ENCODE data around the gene NXPH1. TPM values are rescaled to one million over a fixed set of nuclear protein-coding genes. Genes with fewer than 3 reads are reported as not detected.

NXPH1 gene
- total and polyA plus RNA-seq, 2 experiments from 2014 or later: 0.45 to 3.0 TPM

GRCh38 chr7:8719102-8719501, 285.7 kb downstream of the NXPH1 start:
- Histone ChIP-seq H3K4me3 (no peak overlapping the region), H3K27me3 (ENCODE audit: insufficient read depth) (no peaks in the 10 kb centered on the region), H3K4me1 (ENCODE audit: insufficient read depth) (no peaks in the 10 kb centered on the region), H3K79me2 (replicated peaks; ENCODE audit: insufficient read depth) (no peaks in the 10 kb centered on the region), H2AFZ (no peak overlapping the region), H4K20me1 (replicated peaks; ENCODE audit: insufficient read depth) (no peaks in the 10 kb centered on the region), H3K9me2 (ENCODE audit: insufficient read depth) (no peaks in the 10 kb centered on the region), H3F3A (replicated peaks; ENCODE audit: low read depth) (no peaks in the 10 kb centered on the region), H3K4me2 (no peak overlapping the region), H3K36me3 (ENCODE audit: insufficient read depth) (no peaks in the 10 kb centered on the region), H3K27ac (ENCODE audit: low read depth) (no peak overlapping the region)
- no peaks in the 10 kb centered on the region for H3K36me3 Mint-ChIP-seq (ENCODE audit: low read depth)
- H3K27ac Mint-ChIP-seq: no peak overlapping the region
- TF ChIP-seq JUNB (IDR thresholded peaks at IDR 0.05; ENCODE audit: unreplicated experiment) (no peak), STAT1 (IDR thresholded peaks at IDR 0.05; ENCODE audit: unreplicated experiment) (no peak), CTCF (conservative IDR thresholded peaks at IDR 0.05; ENCODE audit: low read depth in 2 of 2) (no peak), REST (IDR thresholded peaks at IDR 0.05; ENCODE audit: unreplicated experiment) (no peak), EZH2 (IDR thresholded peaks at IDR 0.05; ENCODE audit: low read depth, unreplicated experiment) (no peak), EZH2phosphoT487 (IDR thresholded peaks at IDR 0.05; ENCODE audit: unreplicated experiment) (no peak), NANOG (IDR thresholded peaks at IDR 0.05; ENCODE audit: borderline replicate concordance) (no peak), ZNF331 (CRISPR knock-in tag; IDR thresholded peaks at IDR 0.05; ENCODE audit: low read depth) (no peak), ZNF462 (CRISPR knock-in tag; IDR thresholded peaks at IDR 0.05) (no peak), ETS1 (IDR thresholded peaks at IDR 0.05) (no peak), POLR2AphosphoS5 (IDR thresholded peaks at IDR 0.05; ENCODE audit: low read depth) (no peak), ZNF114 (CRISPR knock-in tag; IDR thresholded peaks at IDR 0.05) (no peak), CREB1 (CRISPR knock-in tag; IDR thresholded peaks at IDR 0.05; ENCODE audit: low read depth) (no peak)
- no peaks in the 10 kb centered on the region for H3K9me3 Mint-ChIP-seq
- no peaks in the 10 kb centered on the region for H3K4me1 Mint-ChIP-seq
- no peak overlapping the region for H3K4me3 Mint-ChIP-seq
- peaks cover under 1% of the 10 kb centered on the region for H3K27me3 Mint-ChIP-seq (ENCODE audit: insufficient read depth, low read depth, poor library complexity)
- ATAC-seq (no peak), DNase-seq (ENCODE audit: low spot score) (no peak)
